GF-D8 (cell line): ENCODE measurements around the gene TCF4.

Source experiments
- DNase-seq: peaks from one replicate; lab custom pipeline; 2025; lab: John Stamatoyannopoulos, UW

The TCF4 gene

GRCh38 chr18:55439056-55439455, 148.9 kb downstream of the TCF4 start:
- DNase-seq = no peak

GRCh38 chr18:55435592-55435991, 152.4 kb downstream of the TCF4 start:
- no peak for DNase-seq

- no peak for DNase-seq
Measured at GRCh38 chr18:55433648-55434047, 154.3 kb downstream of the TCF4 start.

GRCh38 chr18:55433140-55433539, 154.9 kb downstream of the TCF4 start:
- no peak for DNase-seq

- DNase-seq = no peak
Measured at GRCh38 chr18:55432307-55433040, 155.5 kb downstream of the TCF4 start.

- no peak for DNase-seq
Measured at GRCh38 chr18:55430026-55430425, 158.0 kb downstream of the TCF4 start.

- DNase-seq = no peak
Measured at GRCh38 chr18:55427951-55428350, 160.0 kb downstream of the TCF4 start.

- DNase-seq = no peak
Measured at GRCh38 chr18:55425698-55426097, 162.3 kb downstream of the TCF4 start.

- no peak for DNase-seq
Measured at GRCh38 chr18:55422456-55423180, 165.4 kb downstream of the TCF4 start.

GRCh38 chr18:55421615-55422419, 166.2 kb downstream of the TCF4 start:
- DNase-seq = no peak

GRCh38 chr18:55421308-55421614, 166.7 kb downstream of the TCF4 start:
- DNase-seq = no peak

GRCh38 chr18:55420665-55421307, 167.2 kb downstream of the TCF4 start:
- no peak for DNase-seq

GRCh38 chr18:55419947-55420664, 167.9 kb downstream of the TCF4 start:
- DNase-seq = no peak

GRCh38 chr18:55419132-55419946, 168.7 kb downstream of the TCF4 start:
- no peak for DNase-seq

- no peak for DNase-seq
Measured at GRCh38 chr18:55418439-55418838, 169.6 kb downstream of the TCF4 start.

GRCh38 chr18:55416791-55417190, 171.2 kb downstream of the TCF4 start:
- no peak for DNase-seq

- peak; percentile 49 for DNase-seq
Measured at GRCh38 chr18:55415258-55415871, 172.6 kb downstream of the TCF4 start.

- DNase-seq = no peak
Measured at GRCh38 chr18:55414475-55414874, 173.5 kb downstream of the TCF4 start.

GRCh38 chr18:55413474-55413873, 174.5 kb downstream of the TCF4 start:
- DNase-seq = no peak

- no peak for DNase-seq
Measured at GRCh38 chr18:55407774-55408535, 180.0 kb downstream of the TCF4 start.
